Measurements from ENCODE around the gene SPACDR. TPM values are rescaled to one million over a fixed set of nuclear protein-coding genes. Genes with fewer than 3 reads are reported as not detected.
A peak's percentile ranks its signal among the peaks of the same experiment; 100 is the strongest.

Gene SPACDR
- total and polyA plus RNA-seq, 9 of the 15 experiments (the other 6 are each of a cell fraction or from before 2014, with no cell fraction given): 0.07 to 0.55 (median 0.14) TPM; not detected in 1

GRCh38 chr7:100472854-100473499 lies 8.9 kb upstream of the SPACDR start (continued):
- TF ChIP-seq UBTF (IDR thresholded peaks at IDR 0.05; ENCODE audit: borderline replicate concordance in 1 of 2, low read depth in 2 of 2, low read length in 2 of 2) (peak in 1 of 2 experiments; percentile 97; a peak in 3 of 4 replicates), NKRF (IDR thresholded peaks at IDR 0.05; ENCODE audit: borderline replicate concordance) (no peak), GABPA (tag; conservative IDR thresholded peaks at IDR 0.05; ENCODE audit: low read depth) (peak; percentile 81), MYC (IDR thresholded peaks at IDR 0.05; ENCODE audit: low read depth, low read length) (no peak), MYC (CRISPR knock-in tag; IDR thresholded peaks at IDR 0.05; ENCODE audit: borderline replicate concordance, low read depth) (no peak), SMAD3 (CRISPR knock-in tag; conservative IDR thresholded peaks at IDR 0.05) (no peak), ZNF445 (CRISPR knock-in tag; IDR thresholded peaks at IDR 0.05; ENCODE audit: low read depth) (no peak), POLR2H (tag; IDR thresholded peaks at IDR 0.05; ENCODE audit: low read depth) (no peak), ATF3 (IDR thresholded peaks at IDR 0.05) (peak; percentile 72), ATF3 (CRISPR knock-in tag; conservative IDR thresholded peaks at IDR 0.05) (no peak; the same call in 1 of the 2 replicates), TCF3 (CRISPR knock-in tag; IDR thresholded peaks at IDR 0.05) (peak; percentile 82), TCF7L2 (IDR thresholded peaks at IDR 0.05; ENCODE audit: low read depth, low read length) (no peak), ELF1 (tag; IDR thresholded peaks at IDR 0.05) (no peak), SRSF1 (IDR thresholded peaks at IDR 0.05; ENCODE audit: low read depth, low read length) (no peak), SOX6 (IDR thresholded peaks at IDR 0.05) (peak; percentile 27; the same call in 1 of the 2 replicates)
- TF ChIP-seq, protein P1, sequence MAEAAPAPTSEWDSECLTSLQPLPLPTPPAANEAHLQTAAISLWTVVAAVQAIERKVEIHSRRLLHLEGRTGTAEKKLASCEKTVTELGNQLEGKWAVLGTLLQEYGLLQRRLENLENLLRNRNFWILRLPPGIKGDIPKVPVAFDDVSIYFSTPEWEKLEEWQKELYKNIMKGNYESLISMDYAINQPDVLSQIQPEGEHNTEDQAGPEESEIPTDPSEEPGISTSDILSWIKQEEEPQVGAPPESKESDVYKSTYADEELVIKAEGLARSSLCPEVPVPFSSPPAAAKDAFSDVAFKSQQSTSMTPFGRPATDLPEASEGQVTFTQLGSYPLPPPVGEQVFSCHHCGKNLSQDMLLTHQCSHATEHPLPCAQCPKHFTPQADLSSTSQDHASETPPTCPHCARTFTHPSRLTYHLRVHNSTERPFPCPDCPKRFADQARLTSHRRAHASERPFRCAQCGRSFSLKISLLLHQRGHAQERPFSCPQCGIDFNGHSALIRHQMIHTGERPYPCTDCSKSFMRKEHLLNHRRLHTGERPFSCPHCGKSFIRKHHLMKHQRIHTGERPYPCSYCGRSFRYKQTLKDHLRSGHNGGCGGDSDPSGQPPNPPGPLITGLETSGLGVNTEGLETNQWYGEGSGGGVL (CRISPR knock-in tag; IDR thresholded peaks at IDR 0.05): no peak
- TF ChIP-seq, protein P2, sequence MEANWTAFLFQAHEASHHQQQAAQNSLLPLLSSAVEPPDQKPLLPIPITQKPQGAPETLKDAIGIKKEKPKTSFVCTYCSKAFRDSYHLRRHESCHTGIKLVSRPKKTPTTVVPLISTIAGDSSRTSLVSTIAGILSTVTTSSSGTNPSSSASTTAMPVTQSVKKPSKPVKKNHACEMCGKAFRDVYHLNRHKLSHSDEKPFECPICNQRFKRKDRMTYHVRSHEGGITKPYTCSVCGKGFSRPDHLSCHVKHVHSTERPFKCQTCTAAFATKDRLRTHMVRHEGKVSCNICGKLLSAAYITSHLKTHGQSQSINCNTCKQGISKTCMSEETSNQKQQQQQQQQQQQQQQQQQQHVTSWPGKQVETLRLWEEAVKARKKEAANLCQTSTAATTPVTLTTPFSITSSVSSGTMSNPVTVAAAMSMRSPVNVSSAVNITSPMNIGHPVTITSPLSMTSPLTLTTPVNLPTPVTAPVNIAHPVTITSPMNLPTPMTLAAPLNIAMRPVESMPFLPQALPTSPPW (CRISPR knock-in tag; IDR thresholded peaks at IDR 0.05): peak; percentile 58

Measured in K562 (cell line).